Ovary (tissue), 3 donors: ENCODE results near the gene KLHL25.

ENCODE experiments used
- CTCF ChIP-seq, 3 donors: fragments of 450-650 bp in 2 of 3; fragments of 200-600 bp in 1 of 3; IDR thresholded peaks; one replicate each; pipeline versions ENCODE4 v1.5.1 to v1.8.0; 2016 to 2022; ENCODE audit warnings: antibody characterized with exemption in 3 of 3, mild to moderate bottlenecking in 1 of 3
- POLR2A ChIP-seq: fragments of 450-650 bp; IDR thresholded peaks from one replicate; pipeline ENCODE4 v1.6.1; 2017; ENCODE audit warnings: antibody characterized with exemption, mild to moderate bottlenecking, moderate library complexity
- donor health status: DM: no; HTN: no; CAD: no.

- TF ChIP-seq CTCF (IDR thresholded peaks at IDR 0.05) (no peak), POLR2A (no peak)
These were observed 49.7 kb downstream of the KLHL25 start for GRCh38 chr15:85745023-85745422.
